Vagina (tissue), 2 donors: ENCODE measurements around the gene EIF2B5.

Experiments used
- POLR2A ChIP-seq, 2 donors: fragments of 450-650 bp; IDR thresholded peaks; one replicate each; pipeline ENCODE4 v1.6.1; 2017; ENCODE audit warnings: antibody characterized with exemption in 2 of 2, mild to moderate bottlenecking in 2 of 2, moderate library complexity in 2 of 2
- POLR2AphosphoS5 ChIP-seq, 2 donors: sonication (generic); formaldehyde crosslinking; IDR thresholded peaks; one replicate each; pipeline ENCODE4 v1.9.0; 2017; ENCODE audit warnings: antibody characterized with exemption in 2 of 2, mild to moderate bottlenecking in 2 of 2, low read depth in 1 of 2; ENCODE audit not compliant: insufficient read depth in 1 of 2
- TF ChIP-seq, protein P1 (sequence below), 3 experiments: fragments of 450-650 bp in 2 of 3; fragments of 200-600 bp in 1 of 3; sonication (generic) in 1 of 3; IDR thresholded peaks; one replicate each; pipeline ENCODE4 v1.5.1; 2017 to 2019; ENCODE audit warnings: antibody characterized with exemption in 3 of 3, mild to moderate bottlenecking in 2 of 3, moderate library complexity in 2 of 3

DNA sequence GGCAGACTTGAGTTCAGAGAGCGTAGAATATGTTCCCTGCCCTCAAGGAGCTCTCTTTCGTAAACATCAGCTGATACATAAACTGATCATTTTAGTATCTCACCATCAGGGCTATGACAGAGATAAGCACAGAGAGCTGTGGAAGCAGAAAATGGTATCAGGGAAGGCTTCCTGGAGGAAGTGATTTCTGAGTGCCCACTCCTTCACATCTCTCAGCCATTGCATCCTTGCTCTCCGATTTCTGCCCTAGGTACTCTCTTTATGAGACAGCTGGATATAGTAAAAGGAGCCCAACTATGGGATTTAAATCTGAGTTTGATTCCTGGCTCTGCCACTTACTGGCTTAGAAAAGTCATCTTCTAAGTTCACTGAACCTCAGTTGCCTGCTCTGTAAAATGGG lies 30.4 kb downstream of the EIF2B5 start:
- TF ChIP-seq POLR2AphosphoS5 (IDR thresholded peaks at IDR 0.05; ENCODE audit: insufficient read depth in 1 of 2, low read depth in 1 of 2) (no peak), POLR2A (IDR thresholded peaks at IDR 0.05) (no peak)
- TF ChIP-seq, protein P1, sequence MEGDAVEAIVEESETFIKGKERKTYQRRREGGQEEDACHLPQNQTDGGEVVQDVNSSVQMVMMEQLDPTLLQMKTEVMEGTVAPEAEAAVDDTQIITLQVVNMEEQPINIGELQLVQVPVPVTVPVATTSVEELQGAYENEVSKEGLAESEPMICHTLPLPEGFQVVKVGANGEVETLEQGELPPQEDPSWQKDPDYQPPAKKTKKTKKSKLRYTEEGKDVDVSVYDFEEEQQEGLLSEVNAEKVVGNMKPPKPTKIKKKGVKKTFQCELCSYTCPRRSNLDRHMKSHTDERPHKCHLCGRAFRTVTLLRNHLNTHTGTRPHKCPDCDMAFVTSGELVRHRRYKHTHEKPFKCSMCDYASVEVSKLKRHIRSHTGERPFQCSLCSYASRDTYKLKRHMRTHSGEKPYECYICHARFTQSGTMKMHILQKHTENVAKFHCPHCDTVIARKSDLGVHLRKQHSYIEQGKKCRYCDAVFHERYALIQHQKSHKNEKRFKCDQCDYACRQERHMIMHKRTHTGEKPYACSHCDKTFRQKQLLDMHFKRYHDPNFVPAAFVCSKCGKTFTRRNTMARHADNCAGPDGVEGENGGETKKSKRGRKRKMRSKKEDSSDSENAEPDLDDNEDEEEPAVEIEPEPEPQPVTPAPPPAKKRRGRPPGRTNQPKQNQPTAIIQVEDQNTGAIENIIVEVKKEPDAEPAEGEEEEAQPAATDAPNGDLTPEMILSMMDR (IDR thresholded peaks at IDR 0.05), result no peak
